Measurements from ENCODE around the gene YDJC. TPM values are rescaled to one million over a fixed set of nuclear protein-coding genes. Genes with fewer than 3 reads are reported as not detected.
"Not testable (repeated sequence)": the region's sequence is repeated elsewhere in the genome, so short reads cannot be mapped to it uniquely, and the experiment has no call there.

The YDJC gene
- polyA plus RNA-seq (2012; ENCODE audit: insufficient read depth, insufficient read length), result 64.2 TPM

- DNase-seq (ENCODE audit: low read depth, low spot score), result peak; percentile 95
- peak within 1 kb of the TSS; percentile 88 for H3K4me3 ChIP-seq (ENCODE audit: low read length)
Observed at GRCh38 chr22:21629255-21630149, at the start of gene YDJC. Gene YDJC, minus strand, starts transcription at chr22:21630022. Its CDS starts 8 bp downstream, at chr22:21630014.

GRCh38 chr22:21679383-21679782, 49.6 kb upstream of the YDJC start:
- DNase-seq (ENCODE audit: low read depth, low spot score), result no peak
- H3K4me3 ChIP-seq (ENCODE audit: low read length), result no peak overlapping the region

- not testable (repeated sequence) for H3K4me3 ChIP-seq (ENCODE audit: low read length); DNase-seq (ENCODE audit: low read depth, low spot score)
Observed at GRCh38 chr22:21678842-21679241, 49.0 kb upstream of the YDJC start.

- no peak for DNase-seq (ENCODE audit: low read depth, low spot score)
- no peak overlapping the region for H3K4me3 ChIP-seq (ENCODE audit: low read length)
Observed at GRCh38 chr22:21677606-21678443, 48.0 kb upstream of the YDJC start.

- no peak for DNase-seq (ENCODE audit: low read depth, low spot score)
- no peak overlapping the region for H3K4me3 ChIP-seq (ENCODE audit: low read length)
Observed at GRCh38 chr22:21674638-21675245, 44.9 kb upstream of the YDJC start.

- no peak for DNase-seq (ENCODE audit: low read depth, low spot score)
- H3K4me3 ChIP-seq (ENCODE audit: low read length), result no peak overlapping the region
Observed at GRCh38 chr22:21673534-21674321, 43.9 kb upstream of the YDJC start.

- DNase-seq (ENCODE audit: low read depth, low spot score), result no peak
- no peak overlapping the region for H3K4me3 ChIP-seq (ENCODE audit: low read length)
Observed at GRCh38 chr22:21672107-21672629, 42.3 kb upstream of the YDJC start.

- no peak for DNase-seq (ENCODE audit: low read depth, low spot score)
- H3K4me3 ChIP-seq (ENCODE audit: low read length), result no peak overlapping the region
Observed at GRCh38 chr22:21669026-21669425, 39.2 kb upstream of the YDJC start.

- no peak for DNase-seq (ENCODE audit: low read depth, low spot score)
- peak overlapping the region; percentile 91 for H3K4me3 ChIP-seq (ENCODE audit: low read length)
Observed at GRCh38 chr22:21666786-21667185, 37.0 kb upstream of the YDJC start.

GRCh38 chr22:21665047-21665851, 35.4 kb upstream of the YDJC start:
- H3K4me3 ChIP-seq (ENCODE audit: low read length), result peak overlapping the region; percentile 91
- no peak for DNase-seq (ENCODE audit: low read depth, low spot score)

GRCh38 chr22:21663738-21664137, 33.9 kb upstream of the YDJC start:
- DNase-seq (ENCODE audit: low read depth, low spot score), result no peak
- no peak overlapping the region for H3K4me3 ChIP-seq (ENCODE audit: low read length)

GRCh38 chr22:21661991-21662390, 32.2 kb upstream of the YDJC start:
- no peak for DNase-seq (ENCODE audit: low read depth, low spot score)
- no peak overlapping the region for H3K4me3 ChIP-seq (ENCODE audit: low read length)

GRCh38 chr22:21660904-21661303, 31.1 kb upstream of the YDJC start:
- no peak overlapping the region for H3K4me3 ChIP-seq (ENCODE audit: low read length)
- DNase-seq (ENCODE audit: low read depth, low spot score), result no peak

- no peak overlapping the region for H3K4me3 ChIP-seq (ENCODE audit: low read length)
- DNase-seq (ENCODE audit: low read depth, low spot score), result no peak
Observed at GRCh38 chr22:21659864-21660525, 30.2 kb upstream of the YDJC start.

GRCh38 chr22:21657360-21658032, 27.7 kb upstream of the YDJC start:
- peak; percentile 75 for DNase-seq (ENCODE audit: low read depth, low spot score)
- peak overlapping the region; percentile 71 for H3K4me3 ChIP-seq (ENCODE audit: low read length)

GRCh38 chr22:21657020-21657359, 27.2 kb upstream of the YDJC start:
- no peak for DNase-seq (ENCODE audit: low read depth, low spot score)
- H3K4me3 ChIP-seq (ENCODE audit: low read length), result peak overlapping the region; percentile 71

Data from Jurkat, Clone E6-1 (cell line).